Measurements from ENCODE around the gene SDHC. TPM values are rescaled to one million over a fixed set of nuclear protein-coding genes. Genes with fewer than 3 reads are reported as not detected.

The SDHC gene
- polyA plus RNA-seq, 1 of the 3 experiments (the other 2 are of a cell fraction) = 195 TPM

GRCh38 chr1:161330346-161330745 is 16.2 kb downstream of the SDHC start:
- TF ChIP-seq TEAD4 (IDR thresholded peaks at IDR 0.05; ENCODE audit: borderline replicate concordance, insufficient read depth) (no peak), USF2 (IDR thresholded peaks at IDR 0.05; ENCODE audit: borderline replicate concordance, low read depth, low read length) (no peak), MEF2A (IDR thresholded peaks at IDR 0.05; ENCODE audit: borderline replicate concordance, low read depth) (no peak), RAD21 (IDR thresholded peaks at IDR 0.05; ENCODE audit: low read length) (no peak), SMC3 (IDR thresholded peaks at IDR 0.05; ENCODE audit: low read depth, low read length) (no peak), GABPA (IDR thresholded peaks at IDR 0.05; ENCODE audit: low read depth) (no peak), NRF1 (IDR thresholded peaks at IDR 0.05; ENCODE audit: low read depth, low read length) (no peak), ELF1 (IDR thresholded peaks at IDR 0.05) (no peak), EZH2phosphoT487 (IDR thresholded peaks at IDR 0.05; ENCODE audit: borderline replicate concordance, low read depth) (no peak), FOXM1 (IDR thresholded peaks at IDR 0.05; ENCODE audit: low read depth) (no peak), IRF3 (IDR thresholded peaks at IDR 0.05; ENCODE audit: low read depth, low read length) (no peak), PBX3 (IDR thresholded peaks at IDR 0.05) (no peak), CTCF (IDR thresholded peaks at IDR 0.05) (no peak), SIN3A (IDR thresholded peaks at IDR 0.05; ENCODE audit: borderline replicate concordance, low read depth, low read length) (no peak), ZBTB33 (IDR thresholded peaks at IDR 0.05; ENCODE audit: borderline replicate concordance, low read depth) (no peak)
- TF ChIP-seq, protein P1, sequence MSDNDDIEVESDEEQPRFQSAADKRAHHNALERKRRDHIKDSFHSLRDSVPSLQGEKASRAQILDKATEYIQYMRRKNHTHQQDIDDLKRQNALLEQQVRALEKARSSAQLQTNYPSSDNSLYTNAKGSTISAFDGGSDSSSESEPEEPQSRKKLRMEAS (IDR thresholded peaks at IDR 0.05; ENCODE audit: low read depth) = no peak
- 89% methylated on average over 4 of the region's 4 CpGs for WGBS (ENCODE audit: low lambda C conversion rate)
- Histone ChIP-seq H3K9me2 (no peaks in the 10 kb centered on the region), H3K27ac (ENCODE audit: low read depth in 2 of 2, low read length in 1 of 2) (no peak overlapping the region), H3K4me1 (ENCODE audit: control insufficient read depth in 1 of 2, insufficient read depth in 2 of 2, low read depth in 1 of 2, low read length in 1 of 2) (no peaks in the 10 kb centered on the region), H2AFZ (ENCODE audit: low read depth) (no peak overlapping the region), H3F3A (replicated peaks; ENCODE audit: insufficient read depth) (no peaks in the 10 kb centered on the region), H3K79me2 (ENCODE audit: insufficient read depth) (no peaks in the 10 kb centered on the region), H3K4me3 (ENCODE audit: low read depth in 2 of 2, low read length in 1 of 2) (no peak overlapping the region), H3K36me3 (replicated peaks in 1 of 2; ENCODE audit: control insufficient read depth in 1 of 2, insufficient read depth in 2 of 2, low read length in 1 of 2) (peaks cover 38 to 43% of the 10 kb centered on the region in 2 experiments), H3K4me2 (no peak overlapping the region), H3K27me3 (ENCODE audit: insufficient read depth) (no peaks in the 10 kb centered on the region), H4K20me1 (ENCODE audit: insufficient read depth) (no peaks in the 10 kb centered on the region), H3K9ac (no peak overlapping the region), H3K9me3 (no peaks in the 10 kb centered on the region)
- no peak for DNase-seq
- ChIA-PET POLR2A (no interaction called here), CTCF (no interaction called here)

All from SK-N-SH (cell line).